Hepatocyte (in vitro differentiated cells): Measurements from ENCODE around the gene COPS3. TPM values are rescaled to one million over a fixed set of nuclear protein-coding genes. Genes with fewer than 3 reads are reported as not detected.

ENCODE experiments used
- DNase-seq: peaks from one replicate; pipeline ENCODE4 v3.0.0-alpha.2; 2016; ENCODE audit warnings: low spot score
- H2AFZ ChIP-seq: fragments of 200-600 bp; sonication (generic); 2 replicates; pipeline ENCODE4 v1.6.0; 2016; ENCODE audit warnings: antibody characterized with exemption, mild to moderate bottlenecking
- H3K27ac ChIP-seq: fragments of 200-600 bp; sonication (generic); 2 replicates; pipeline ENCODE4 v1.5.1; 2016; ENCODE audit warnings: mild to moderate bottlenecking
- H3K27me3 ChIP-seq: fragments of 200-600 bp; sonication (generic); 2 replicates; pipeline ENCODE4 v1.6.1; 2016
- H3K36me3 ChIP-seq: fragments of 200-600 bp; sonication (generic); replicated peaks from 2 replicates; pipeline ENCODE4 v1.5.1; 2016; ENCODE audit warnings: low read depth; ENCODE audit not compliant: insufficient read depth
- H3K4me1 ChIP-seq: fragments of 200-600 bp; sonication (generic); 2 replicates; pipeline ENCODE4 v1.5.1; 2016; ENCODE audit warnings: mild to moderate bottlenecking, moderate library complexity; ENCODE audit not compliant: insufficient read depth
- H3K4me2 ChIP-seq: fragments of 200-600 bp; sonication (generic); 2 replicates; pipeline ENCODE4 v1.6.0; 2016
- H3K4me3 ChIP-seq: fragments of 200-600 bp; sonication (generic); 2 replicates; pipeline ENCODE4 v1.5.1; 2016; ENCODE audit warnings: mild to moderate bottlenecking
- H3K79me2 ChIP-seq: fragments of 200-600 bp; sonication (generic); 2 replicates; pipeline ENCODE4 v1.6.0; 2017; ENCODE audit warnings: mild to moderate bottlenecking
- H3K9me2 ChIP-seq: fragments of 200-600 bp; sonication (generic); replicated peaks from 2 replicates; pipeline ENCODE4 v1.6.0; 2017; ENCODE audit warnings: mild to moderate bottlenecking; ENCODE audit not compliant: insufficient read depth
- H3K9me3 ChIP-seq: fragments of 200-600 bp; sonication (generic); 2 replicates; pipeline ENCODE4 v1.5.1; 2016; ENCODE audit warnings: low read depth, mild to moderate bottlenecking
- H4K20me1 ChIP-seq: fragments of 200-600 bp; sonication (generic); 2 replicates; pipeline ENCODE4 v1.6.0; 2016; ENCODE audit warnings: mild to moderate bottlenecking; ENCODE audit not compliant: insufficient read depth, poor library complexity, severe bottlenecking
- EZH2 ChIP-seq: fragments of 200-600 bp; sonication (generic); IDR thresholded peaks from 2 replicates; pipeline ENCODE4 v1.6.1; 2016; ENCODE audit warnings: antibody characterized with exemption, mild to moderate bottlenecking, borderline replicate concordance
- EZH2phosphoT487 ChIP-seq: fragments of 200-600 bp; sonication (generic); IDR thresholded peaks from one replicate; pipeline ENCODE4 v1.6.1; 2018; ENCODE audit warnings: antibody characterized with exemption, mild to moderate bottlenecking, low read depth, moderate library complexity; ENCODE audit not compliant: unreplicated experiment, severe bottlenecking
- WGBS: methylation state at CpG from one replicate; pipeline ENCODE4 v1.1.6; 2016; ENCODE audit warnings: low lambda C conversion rate; ENCODE audit errors: missing lambda C conversion rate; 5-methylcytosine and 5-hydroxymethylcytosine counted together
- polyA plus RNA-seq: library from polyadenylated mRNA; unstranded; fragments of >200 nt; fragmentation: Nextera tagmentation; extraction: Ambion mirVana; gene quantifications from 2 replicates; pipeline ENCODE4 v1.2.1, GENCODE V29; 2016
- total RNA-seq: library from RNA; depleted of rRNA; stranded (reverse); fragments of >200 nt; gene quantifications from 2 replicates; pipeline ENCODE4 v1.2.3, GENCODE V29; 2014
- TF ChIP-seq, protein P1 (sequence below): fragments of 200-600 bp; sonication (generic); IDR thresholded peaks from 2 replicates; pipeline ENCODE4 v1.5.1; 2016; ENCODE audit warnings: antibody characterized with exemption, mild to moderate bottlenecking; ENCODE audit not compliant: poor library complexity

COPS3 gene
- total and polyA plus RNA-seq, 2 experiments from 2014 or later, result 56.4 to 69.5 TPM

DNA sequence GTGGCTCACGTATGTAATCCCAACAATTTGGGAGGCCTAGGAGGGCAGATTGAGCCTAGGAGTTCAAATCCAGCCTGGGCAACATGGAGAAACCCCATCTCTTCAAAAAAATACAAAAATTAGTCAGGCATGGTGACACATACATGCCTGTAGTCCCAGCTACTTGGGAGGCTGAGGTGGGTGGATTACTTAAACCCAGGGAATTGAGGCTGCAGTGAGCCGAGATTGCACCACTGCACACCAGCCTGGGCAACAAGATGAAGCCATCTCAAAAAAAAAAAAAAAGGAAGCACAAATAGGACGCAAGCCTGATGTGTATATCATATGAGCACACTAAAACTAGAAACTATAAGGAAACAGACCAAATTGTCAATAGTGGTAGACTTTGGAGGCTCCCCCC lies 27.0 kb downstream of the COPS3 start:
- Histone ChIP-seq H3K36me3 (no peaks in the 10 kb centered on the region), H3K9me2 (no peaks in the 10 kb centered on the region), H3K4me2 (no peak overlapping the region), H3K79me2 (no peaks in the 10 kb centered on the region), H3K9me3 (no peaks in the 10 kb centered on the region), H3K4me1 (no peaks in the 10 kb centered on the region), H3K27me3 (no peaks in the 10 kb centered on the region), H3K27ac (no peak overlapping the region), H3K4me3 (no peak overlapping the region), H2AFZ (no peak overlapping the region), H4K20me1 (no peaks in the 10 kb centered on the region)
- WGBS, result 89% methylated on average over 3 of the region's 3 CpGs
- TF ChIP-seq EZH2phosphoT487 (no peak), EZH2 (no peak)
- TF ChIP-seq, protein P1, sequence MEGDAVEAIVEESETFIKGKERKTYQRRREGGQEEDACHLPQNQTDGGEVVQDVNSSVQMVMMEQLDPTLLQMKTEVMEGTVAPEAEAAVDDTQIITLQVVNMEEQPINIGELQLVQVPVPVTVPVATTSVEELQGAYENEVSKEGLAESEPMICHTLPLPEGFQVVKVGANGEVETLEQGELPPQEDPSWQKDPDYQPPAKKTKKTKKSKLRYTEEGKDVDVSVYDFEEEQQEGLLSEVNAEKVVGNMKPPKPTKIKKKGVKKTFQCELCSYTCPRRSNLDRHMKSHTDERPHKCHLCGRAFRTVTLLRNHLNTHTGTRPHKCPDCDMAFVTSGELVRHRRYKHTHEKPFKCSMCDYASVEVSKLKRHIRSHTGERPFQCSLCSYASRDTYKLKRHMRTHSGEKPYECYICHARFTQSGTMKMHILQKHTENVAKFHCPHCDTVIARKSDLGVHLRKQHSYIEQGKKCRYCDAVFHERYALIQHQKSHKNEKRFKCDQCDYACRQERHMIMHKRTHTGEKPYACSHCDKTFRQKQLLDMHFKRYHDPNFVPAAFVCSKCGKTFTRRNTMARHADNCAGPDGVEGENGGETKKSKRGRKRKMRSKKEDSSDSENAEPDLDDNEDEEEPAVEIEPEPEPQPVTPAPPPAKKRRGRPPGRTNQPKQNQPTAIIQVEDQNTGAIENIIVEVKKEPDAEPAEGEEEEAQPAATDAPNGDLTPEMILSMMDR, result no peak
- no peak for DNase-seq

DNA sequence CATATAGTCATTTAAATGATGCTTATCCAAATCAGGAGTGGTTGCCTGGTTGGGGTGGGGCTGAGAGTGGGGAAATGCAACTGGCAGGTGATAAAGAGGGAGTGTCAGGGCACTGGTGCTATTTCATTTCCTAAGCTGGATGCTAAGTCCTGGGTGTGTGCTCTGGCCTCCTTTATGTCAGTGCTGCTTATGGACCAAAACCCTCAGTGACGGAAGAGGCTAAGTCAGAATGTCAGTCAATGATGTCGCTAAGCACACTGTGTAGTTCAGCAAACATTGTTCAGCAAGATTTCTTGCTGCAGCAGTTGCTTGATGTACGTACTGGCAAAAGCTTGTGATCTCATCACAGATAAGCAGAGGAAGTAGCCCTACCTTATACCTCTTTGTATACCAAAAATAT lies 27.6 kb downstream of the COPS3 start:
- TF ChIP-seq, protein P1, result no peak
- TF ChIP-seq EZH2phosphoT487 (no peak), EZH2 (no peak)
- Histone ChIP-seq H3K27me3 (no peaks in the 10 kb centered on the region), H3K9me3 (no peaks in the 10 kb centered on the region), H3K4me2 (no peak overlapping the region), H4K20me1 (no peaks in the 10 kb centered on the region), H3K79me2 (no peaks in the 10 kb centered on the region), H3K36me3 (no peaks in the 10 kb centered on the region), H2AFZ (no peak overlapping the region), H3K27ac (no peak overlapping the region), H3K4me1 (no peaks in the 10 kb centered on the region), H3K4me3 (no peak overlapping the region), H3K9me2 (no peaks in the 10 kb centered on the region)
- WGBS, result 94% methylated on average over 3 of the region's 3 CpGs
- DNase-seq, result no peak

DNA sequence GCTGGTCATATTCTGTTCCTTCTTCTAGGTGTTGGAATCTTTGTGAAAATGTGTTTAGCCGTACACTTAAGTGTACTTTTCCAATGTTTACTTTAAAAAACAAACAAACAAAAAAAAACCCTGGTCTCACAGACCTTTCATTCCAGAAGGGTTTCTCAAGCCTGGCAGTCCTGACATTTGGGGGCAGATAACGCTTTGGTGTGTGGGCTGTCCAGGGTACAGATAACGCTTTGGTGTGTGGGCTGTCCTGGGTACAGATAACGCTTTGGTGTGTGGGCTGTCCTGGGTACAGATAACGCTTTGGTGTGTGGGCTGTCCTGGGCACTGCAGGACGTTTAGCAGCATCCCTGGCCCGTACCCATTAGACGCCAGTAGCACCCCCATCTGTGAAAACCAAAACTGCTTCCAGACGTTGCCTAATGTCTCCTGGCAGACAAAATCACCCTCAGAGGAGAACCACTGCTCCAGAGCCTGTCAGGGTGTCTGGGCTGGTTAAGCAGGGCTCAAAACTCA lies 28.8 kb downstream of the COPS3 start:
- no peak for DNase-seq
- Histone ChIP-seq H3K27me3 (no peaks in the 10 kb centered on the region), H3K79me2 (no peaks in the 10 kb centered on the region), H3K4me3 (no peak overlapping the region), H3K9me3 (no peaks in the 10 kb centered on the region), H3K27ac (no peak overlapping the region), H4K20me1 (no peaks in the 10 kb centered on the region), H2AFZ (no peak overlapping the region), H3K4me1 (no peaks in the 10 kb centered on the region), H3K36me3 (no peaks in the 10 kb centered on the region), H3K4me2 (no peak overlapping the region), H3K9me2 (no peaks in the 10 kb centered on the region)
- 67% methylated on average over 9 of the region's 9 CpGs for WGBS
- TF ChIP-seq, protein P1, result no peak
- no peak for TF ChIP-seq EZH2
- TF ChIP-seq EZH2phosphoT487, result no peak

DNA sequence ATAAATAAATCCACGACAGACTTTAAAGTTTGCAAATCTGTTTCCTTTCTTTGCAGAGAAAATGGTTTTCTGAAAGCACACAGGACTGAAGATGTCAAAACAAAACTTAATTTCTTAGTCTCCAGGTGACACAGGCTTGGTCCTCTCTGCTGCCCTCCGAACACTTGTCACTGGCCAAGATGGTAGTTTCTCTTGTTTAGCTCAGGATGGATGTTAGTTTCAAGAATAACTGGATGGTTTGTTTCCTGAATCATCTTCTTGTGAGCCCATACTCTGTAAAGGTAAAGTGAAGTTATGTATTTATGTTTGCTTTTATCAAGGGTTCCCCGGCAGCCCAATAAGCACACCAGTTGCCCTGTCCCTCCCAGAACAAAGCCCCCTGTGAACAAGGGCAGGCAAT lies 34.2 kb downstream of the COPS3 start:
- no peak overlapping the region for H2AFZ ChIP-seq
- no peak overlapping the region for H3K4me3 ChIP-seq
- DNase-seq, result no peak
- no peaks in the 10 kb centered on the region for H3K36me3 ChIP-seq
- H3K27me3 ChIP-seq, result no peaks in the 10 kb centered on the region
- no peaks in the 10 kb centered on the region for H3K4me1 ChIP-seq
- H3K27ac ChIP-seq, result no peak overlapping the region
- H4K20me1 ChIP-seq, result no peaks in the 10 kb centered on the region
- no peaks in the 10 kb centered on the region for H3K9me2 ChIP-seq
- H3K4me2 ChIP-seq, result no peak overlapping the region
- H3K79me2 ChIP-seq, result no peaks in the 10 kb centered on the region
- 100% methylated on average over 3 of the region's 3 CpGs for WGBS
- TF ChIP-seq, protein P1, result no peak
- no peak for TF ChIP-seq EZH2
- TF ChIP-seq EZH2phosphoT487, result no peak
- H3K9me3 ChIP-seq, result no peaks in the 10 kb centered on the region
